ENCODE data around the gene CDK16. TPM values are rescaled to one million over a fixed set of nuclear protein-coding genes. Genes with fewer than 3 reads are reported as not detected.

Gene CDK16
- total RNA-seq, 5 donors from 2014 or later (not counting 1 experiment from before 2014, with no cell fraction given) = 54.7 to 139 (median 60.4) TPM

Other genes starting within 250 kb of the CDK16 start
- gene RGN, start 140.2 kb upstream of the CDK16 start, total RNA-seq = under 1 TPM in 1 of 5 donors, not detected in 4; 0.32 TPM
- gene NDUFB11, start 74.0 kb upstream of the CDK16 start, total RNA-seq = 10 to 100 TPM; 52.9 to 64.1 (median 57.8) TPM
- 10 to 100 TPM; 37.3 to 60.3 (median 55.8) TPM for gene RBM10, start 73.5 kb upstream of the CDK16 start, total RNA-seq
- gene UBA1, start 24.9 kb upstream of the CDK16 start, total RNA-seq = 100 to 1,000 TPM; 116 to 177 (median 149) TPM
- 100 to 1,000 TPM in 1 of 5 donors, 10 to 100 TPM in 4; 72.3 to 122 (median 85.5) TPM for gene USP11, start 14.3 kb downstream of the CDK16 start, total RNA-seq
- 1 to 10 TPM in 2 of 5 donors, under 1 TPM in 3; 0.72 to 1.2 (median 0.95) TPM for gene ZNF157, start 151.9 kb downstream of the CDK16 start, total RNA-seq

Measured in T-cell (primary cell).